Stimulated activated CD8-positive, alpha-beta memory T cell treated with anti-CD3 and anti-CD28 coated beads, Interleukin-4, amount 100 ng/mL, for 48 hours (primary cell): ENCODE data around the gene PLAAT4.
"Not testable (repeated sequence)": the region's sequence is repeated elsewhere in the genome, so short reads cannot be mapped to it uniquely, and the experiment has no call there.

Experiments used
- DNase-seq: peaks from one replicate; pipeline ENCODE4 v3.0.0-alpha.2; 2020

PLAAT4 gene

GRCh38 chr11:63547061-63547460 lies 10.5 kb downstream of the PLAAT4 start:
- DNase-seq = no peak

DNA sequence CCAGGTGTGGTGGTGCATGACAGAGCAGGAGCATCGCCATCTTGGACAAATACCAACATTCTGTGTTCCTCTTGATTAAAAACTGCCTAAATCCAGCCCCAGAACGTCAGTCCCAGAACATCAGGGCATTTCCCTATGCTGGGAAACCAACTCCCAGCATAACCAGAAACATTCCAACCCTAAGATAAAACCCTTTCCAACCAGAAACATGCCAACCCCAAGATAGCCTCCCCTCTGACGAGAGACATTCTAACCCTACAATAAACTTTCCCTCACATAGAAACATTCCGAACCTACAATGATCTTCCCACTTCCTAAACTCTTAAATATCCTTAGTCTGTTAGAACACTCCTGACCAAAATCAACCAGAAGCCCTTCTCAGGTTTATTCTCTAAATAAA lies 11.6 kb downstream of the PLAAT4 start:
- DNase-seq = no peak

GRCh38 chr11:63549411-63549810 lies 12.8 kb downstream of the PLAAT4 start:
- no peak for DNase-seq

- not testable (repeated sequence) for DNase-seq
These were observed 13.6 kb downstream of the PLAAT4 start for GRCh38 chr11:63550156-63550700.

DNA sequence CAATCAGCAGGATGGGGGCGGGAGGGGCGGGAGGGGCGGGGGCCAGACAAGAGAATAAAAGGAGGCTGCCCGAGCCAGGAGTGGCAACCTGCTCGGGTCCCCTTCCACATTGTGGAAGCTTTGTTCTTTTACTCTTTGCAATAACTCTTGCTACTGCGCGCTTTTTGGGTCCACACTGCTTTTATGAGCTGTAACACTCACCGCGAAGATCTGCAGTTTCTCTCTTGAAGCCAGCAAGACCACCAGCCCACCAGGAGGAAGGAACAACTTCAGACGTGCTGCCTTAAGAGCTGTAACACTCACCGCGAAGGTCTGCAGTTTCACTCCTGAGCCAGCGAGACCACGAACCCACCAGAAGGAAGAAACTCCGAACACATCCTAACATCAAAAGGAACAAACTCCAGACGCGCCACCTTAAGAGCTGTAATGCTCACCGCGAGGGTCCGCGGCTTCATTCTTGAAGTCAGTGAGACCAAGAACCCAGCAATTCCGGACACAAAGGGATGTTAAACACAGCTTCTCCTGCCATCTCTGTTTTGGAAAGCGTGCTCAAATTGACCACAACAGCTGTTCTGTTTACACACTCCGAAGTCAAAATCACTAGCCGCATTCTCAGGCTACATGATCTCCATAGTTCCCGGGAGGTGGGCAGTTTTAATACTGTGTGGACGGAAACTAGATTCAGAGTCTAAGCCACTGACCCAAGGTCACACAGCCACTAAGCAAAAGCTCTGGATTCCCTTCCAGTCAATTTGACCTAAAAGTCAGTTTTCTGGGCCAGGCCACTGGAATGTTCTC lies 14.7 kb downstream of the PLAAT4 start:
- DNase-seq = peak; percentile 51

DNA sequence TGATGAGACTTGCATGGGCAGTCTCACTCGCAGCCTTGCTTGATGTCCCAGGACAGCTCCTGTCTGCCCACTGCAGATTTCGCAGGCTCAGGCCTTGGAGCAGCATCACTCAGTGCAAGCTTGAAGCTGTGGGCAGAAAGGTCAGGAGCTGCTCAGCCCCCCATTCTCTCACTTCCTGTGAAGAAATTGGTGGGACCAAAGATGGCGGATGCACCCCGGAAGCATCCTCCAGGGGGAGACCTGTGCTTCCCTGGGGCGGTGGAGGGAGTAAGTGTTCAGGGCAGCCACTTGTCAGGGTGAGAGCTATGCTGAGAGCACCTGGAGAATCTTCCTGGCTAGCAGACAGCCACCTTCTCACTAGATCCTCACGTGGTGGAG lies 15.3 kb downstream of the PLAAT4 start:
- peak; percentile 57 for DNase-seq

DNA sequence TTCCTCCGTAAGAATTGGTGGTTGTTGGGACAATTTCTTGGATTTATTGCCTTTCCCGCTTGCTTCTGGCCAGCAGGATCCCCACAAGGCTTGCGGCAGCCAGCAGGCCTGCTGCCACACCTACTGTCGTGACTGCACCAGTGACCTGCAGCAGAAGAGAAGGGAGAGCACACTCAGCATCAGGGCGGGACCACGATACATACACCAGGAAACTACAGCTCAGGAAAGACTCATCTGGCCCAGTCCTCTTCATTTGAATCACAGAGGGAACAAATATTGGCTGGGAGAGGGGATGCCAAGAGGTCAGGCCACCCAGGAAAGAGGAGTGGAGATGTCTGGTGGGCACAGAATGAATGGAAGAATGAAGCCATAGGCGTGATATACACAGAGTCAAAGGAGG lies 16.3 kb downstream of the PLAAT4 start:
- no peak for DNase-seq

DNA sequence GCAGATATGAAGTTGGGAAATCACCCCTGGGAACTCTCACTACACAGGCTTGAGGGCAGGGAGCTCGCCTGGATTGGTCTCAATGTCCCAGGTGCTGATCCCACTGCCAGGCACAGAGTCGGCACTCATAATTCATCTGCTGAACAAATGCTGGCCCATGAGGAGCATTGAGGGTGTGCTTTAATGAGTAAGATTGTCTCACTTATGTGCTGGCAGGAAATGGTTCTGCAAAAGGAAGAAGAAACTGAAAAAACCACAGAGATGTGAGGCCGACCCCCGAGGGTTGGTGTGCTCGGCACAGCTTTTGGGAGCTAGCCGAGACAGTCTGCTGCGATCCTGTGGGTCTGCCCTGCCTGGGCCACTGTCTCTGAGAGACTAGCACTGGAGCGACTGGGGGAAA lies 17.2 kb downstream of the PLAAT4 start:
- peak; percentile 68 for DNase-seq

- no peak for DNase-seq
These were observed 18.2 kb downstream of the PLAAT4 start for GRCh38 chr11:63554877-63555223.

DNA sequence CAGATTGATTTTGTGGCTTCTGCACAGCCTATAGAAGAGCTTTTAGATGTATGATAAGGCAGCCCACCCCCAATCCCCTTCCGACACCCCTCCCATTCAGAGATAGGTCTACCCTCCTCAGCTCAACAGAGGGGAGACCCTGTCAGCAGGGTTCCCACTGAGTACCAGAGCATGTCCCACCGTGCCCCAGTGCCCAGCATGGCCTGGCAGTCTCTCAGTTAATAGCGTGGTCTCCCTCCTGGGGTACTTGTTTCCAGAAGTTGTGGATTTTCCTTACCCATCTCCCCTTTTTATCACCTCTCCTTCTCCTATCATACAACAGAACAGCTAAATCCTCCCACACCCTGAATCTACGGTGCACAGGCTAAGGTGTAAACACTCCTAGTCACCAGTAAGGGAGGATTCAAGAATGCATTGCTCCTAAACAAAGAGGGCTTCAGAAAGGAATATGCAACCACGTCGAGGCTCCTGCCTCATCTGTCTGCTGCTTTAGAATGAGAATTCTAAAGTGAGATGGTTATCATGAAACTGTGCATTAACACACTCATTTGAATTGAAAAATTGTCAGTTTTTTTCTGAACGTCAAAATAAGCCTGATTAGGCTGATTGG lies 19.9 kb downstream of the PLAAT4 start:
- DNase-seq = no peak

DNA sequence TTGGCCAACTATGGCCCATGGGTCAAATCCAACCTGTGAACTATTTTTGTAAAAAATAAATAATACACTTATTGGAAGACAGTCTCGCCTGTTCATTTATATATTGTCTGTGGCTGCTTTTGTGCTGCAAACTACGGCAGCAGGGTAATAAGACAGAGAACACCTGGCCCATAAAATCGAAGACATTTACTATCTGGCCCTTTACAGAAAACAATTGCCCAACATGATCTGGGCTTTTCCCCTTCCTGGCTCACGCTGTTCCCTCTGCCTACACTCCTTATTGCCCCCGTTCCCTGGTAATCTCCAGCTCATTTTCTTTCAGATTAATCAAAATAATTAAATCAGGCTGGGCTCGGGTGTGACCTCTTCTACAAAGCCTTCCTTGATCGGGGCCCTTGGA lies 21.0 kb downstream of the PLAAT4 start:
- DNase-seq = no peak

DNA sequence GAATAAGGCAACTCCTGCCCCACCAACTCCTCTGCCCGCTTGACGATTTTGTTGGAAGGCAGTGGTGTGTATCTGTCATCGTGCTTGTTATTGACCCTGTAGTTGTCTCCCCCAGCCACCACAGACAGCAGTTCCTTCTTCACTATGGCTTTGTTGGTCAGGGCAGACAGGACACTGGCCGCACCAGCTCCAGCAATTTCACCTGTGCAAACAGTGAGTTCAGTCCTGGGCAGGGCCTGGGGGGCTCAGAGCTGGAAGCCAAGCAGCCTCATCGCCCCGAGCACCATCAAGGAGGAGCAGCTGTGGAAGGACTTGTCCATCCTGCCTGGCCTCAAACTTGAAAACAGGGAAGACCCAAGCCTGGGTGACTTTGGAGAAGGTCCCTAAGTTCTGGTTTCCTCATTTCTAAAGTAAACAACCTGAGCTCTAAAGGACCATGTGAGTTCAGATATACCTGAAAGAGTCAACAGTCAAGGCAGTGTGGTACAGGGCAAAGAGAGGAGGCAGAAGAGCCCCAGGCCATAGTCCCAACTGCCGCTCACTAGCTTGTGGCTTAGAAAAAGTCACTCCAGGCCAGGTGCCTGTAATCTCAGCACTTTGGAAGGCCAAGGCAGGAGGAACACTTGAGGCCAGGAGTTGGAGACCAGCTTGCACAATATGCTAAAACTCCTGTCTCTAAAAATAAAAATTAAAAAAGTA lies 22.0 kb downstream of the PLAAT4 start:
- DNase-seq = no peak

GRCh38 chr11:63560506-63561180 lies 24.0 kb downstream of the PLAAT4 start:
- DNase-seq = no peak

DNA sequence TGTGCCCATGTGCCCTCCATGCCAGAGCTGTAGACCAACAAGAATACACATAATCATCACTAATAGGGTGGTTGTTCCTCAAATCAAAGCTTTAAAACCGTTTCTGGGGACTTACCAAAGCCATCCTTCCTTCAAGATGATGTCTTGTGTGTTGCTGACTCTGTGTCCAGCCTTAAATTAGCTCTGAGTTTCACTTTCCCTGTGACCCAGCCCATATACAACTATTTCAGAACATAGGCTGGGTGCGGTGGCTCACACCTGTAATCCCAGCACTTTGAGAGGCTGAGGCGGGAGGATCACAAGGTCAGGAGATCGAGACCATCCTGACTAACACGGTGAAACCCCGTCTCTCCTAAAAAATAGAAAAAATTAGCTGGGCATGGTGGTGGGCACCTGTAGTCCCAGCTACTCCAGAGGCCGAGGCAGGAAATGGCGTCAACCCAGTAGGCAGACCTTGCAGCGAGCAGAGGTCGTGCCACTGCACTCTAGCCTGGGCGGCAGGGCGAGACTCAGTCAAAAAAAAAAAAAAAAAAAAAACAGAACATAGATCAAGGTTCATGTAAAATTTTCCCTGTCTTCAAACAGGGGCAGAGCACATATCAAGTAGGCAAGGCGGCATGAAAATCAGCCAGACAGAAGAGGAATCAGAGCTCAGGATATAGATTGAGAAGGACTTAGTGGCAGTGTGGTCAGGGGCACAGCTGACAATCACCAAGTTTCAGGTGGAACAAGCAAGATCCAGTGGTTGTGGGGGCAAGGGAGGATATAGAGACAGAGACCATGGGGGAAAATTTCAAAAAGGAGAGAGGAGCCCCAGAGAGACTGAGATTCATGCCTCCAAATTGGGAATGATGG lies 26.8 kb downstream of the PLAAT4 start, which contains the start of gene PLAAT2:
Gene PLAAT2 (minus strand): TSS at position 179 of the 855 bp plus-strand sequence. CDS start 55 bp downstream, at position 124.
- no peak for DNase-seq

- peak; percentile 47 for DNase-seq
These were observed 27.6 kb downstream of the PLAAT4 start for GRCh38 chr11:63564056-63564774.

DNA sequence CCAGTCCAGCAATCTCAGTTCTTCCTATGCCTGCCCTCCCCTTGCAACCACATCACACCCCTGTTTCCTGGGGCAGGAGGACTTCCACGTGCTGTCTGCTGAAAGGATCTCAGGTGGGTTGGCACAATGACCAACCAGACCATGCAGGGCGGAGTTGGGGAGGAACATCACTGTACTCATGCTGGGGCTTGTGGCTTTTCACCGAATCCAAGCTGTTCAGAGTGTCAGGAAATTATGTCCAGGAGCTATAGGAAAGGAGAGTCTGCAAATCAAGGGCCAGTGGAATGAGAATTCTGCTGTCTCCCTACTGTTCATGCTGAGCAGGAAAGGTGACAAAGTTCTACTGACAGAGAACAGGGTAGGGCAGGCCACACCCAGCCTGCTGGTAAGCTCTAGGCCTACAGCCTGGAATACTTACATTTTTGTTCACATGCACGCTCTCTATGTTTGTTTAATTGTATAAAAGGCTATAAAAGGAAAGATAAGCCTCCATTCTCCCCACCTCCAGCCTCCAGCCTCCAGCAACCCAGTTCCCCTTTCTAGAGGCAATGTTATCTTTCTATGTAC lies 28.3 kb downstream of the PLAAT4 start:
- no peak for DNase-seq

DNA sequence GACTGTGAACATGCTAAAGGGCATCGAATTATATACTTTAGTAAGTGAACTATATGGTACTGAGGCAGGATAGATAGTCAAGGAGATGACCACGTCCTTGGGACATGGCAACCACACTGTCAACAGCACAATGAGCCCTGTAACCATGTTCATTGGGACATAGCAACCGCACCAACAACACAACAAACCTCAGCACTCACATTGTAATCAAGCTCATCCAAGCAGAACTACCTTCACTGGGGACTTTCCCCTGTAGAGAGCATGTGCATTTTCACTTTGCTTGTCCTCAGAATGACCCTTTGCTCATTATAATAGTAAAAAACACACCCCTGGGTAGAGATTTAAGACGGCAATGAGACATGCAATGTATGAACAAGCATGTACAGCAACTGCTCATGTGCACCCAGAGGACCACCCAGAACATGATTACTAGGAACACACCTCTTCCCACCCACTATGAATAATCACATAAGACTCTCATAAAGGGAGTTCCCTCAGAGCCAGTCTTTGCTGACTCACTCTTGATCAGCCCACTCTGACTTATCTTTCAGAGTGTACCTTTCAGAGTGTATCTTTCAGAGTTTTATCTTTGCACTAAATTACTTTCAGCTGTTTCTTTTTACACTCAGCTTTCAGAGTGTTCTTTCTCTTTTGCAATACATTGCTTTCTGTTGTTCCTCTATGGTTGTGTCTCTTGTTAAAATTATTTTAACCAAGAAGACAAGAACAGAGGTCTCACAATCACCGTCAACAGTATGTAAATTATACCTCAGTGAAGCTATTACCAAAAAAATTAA lies 30.6 kb downstream of the PLAAT4 start:
- DNase-seq = peak; percentile 58

DNA sequence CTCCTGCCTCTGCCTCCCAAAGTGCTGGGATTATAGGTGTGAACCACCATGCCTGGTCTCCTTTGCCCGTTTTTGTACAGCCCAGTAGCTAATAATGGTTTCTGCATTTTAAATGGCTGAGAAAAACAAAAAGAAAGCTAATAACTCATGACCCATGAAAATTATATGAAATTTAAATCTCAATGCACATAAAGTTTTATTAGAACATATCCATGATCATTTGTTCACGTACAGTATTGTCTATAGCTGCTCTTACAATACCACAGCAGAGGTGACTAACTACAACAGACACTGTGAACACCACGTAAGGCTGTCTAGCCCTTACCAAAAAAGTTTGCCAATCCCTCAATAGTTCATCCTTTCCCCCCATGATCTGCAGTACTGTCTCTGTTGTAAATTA lies 33.0 kb downstream of the PLAAT4 start:
- no peak for DNase-seq

DNA sequence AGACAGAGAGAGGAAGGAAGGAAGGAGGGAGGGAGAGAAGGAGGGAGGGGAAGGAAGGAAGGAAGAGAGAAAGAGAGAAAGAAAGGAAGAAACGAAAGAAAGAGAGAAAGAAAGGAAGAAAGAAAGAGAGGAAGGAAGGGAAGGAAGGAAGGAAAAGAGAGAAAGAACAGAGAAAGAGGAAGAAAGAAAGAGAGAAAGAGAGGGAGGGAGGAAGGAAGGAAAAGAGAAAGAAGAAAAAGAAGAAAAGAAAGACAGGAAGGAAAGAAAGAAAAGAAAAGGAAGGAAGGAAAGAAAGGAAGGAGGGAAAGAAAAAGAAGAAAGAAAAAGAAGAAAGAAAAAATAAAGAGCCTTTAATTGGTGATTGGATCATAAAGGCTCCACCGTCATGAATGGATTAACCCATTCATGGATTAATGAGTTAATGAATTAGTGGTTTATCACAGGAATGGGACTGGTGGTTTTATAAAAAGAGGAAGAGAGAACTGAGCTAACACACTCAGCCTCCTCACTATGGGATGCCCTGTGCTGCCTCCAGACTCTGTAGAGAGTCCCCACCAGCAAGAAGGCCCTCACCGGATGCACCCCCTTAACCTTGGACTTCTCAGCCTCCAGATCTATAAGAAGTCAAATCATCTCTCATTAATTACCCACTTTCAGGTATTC lies 35.5 kb downstream of the PLAAT4 start:
- no peak for DNase-seq
